Right lobe of liver (tissue), 6 donors: ENCODE results near the gene NR3C2. TPM values are rescaled to one million over a fixed set of nuclear protein-coding genes. Genes with fewer than 3 reads are reported as not detected.

Experiments used
- ATAC-seq, 4 donors: fragments of 200-7000 bp; cut with Tn5 transposase; one replicate each; pipeline ENCODE4 v1.9.1; 2020; ENCODE audit warnings: mild to moderate bottlenecking in 4 of 4, moderate library complexity in 4 of 4
- DNase-seq, 3 donors: peaks; one replicate each; pipeline ENCODE4 v3.0.0-alpha.2; 2020
- H3K27ac ChIP-seq, 3 donors: fragments of 200-600 bp; one replicate each; pipeline ENCODE4 v1.8.0; 2022
- H3K27me3 ChIP-seq, 2 donors: fragments of 200-600 bp; one replicate each; pipeline ENCODE4 v1.8.0; 2022
- H3K36me3 ChIP-seq, 4 donors: fragments of 200-600 bp; sonication (generic) in 1 of 4; one replicate each; pipeline versions ENCODE4 v1.5.1 to v1.8.0; 2017 to 2022; ENCODE audit warnings: control low read depth in 1 of 4
- H3K4me1 ChIP-seq, 4 donors: fragments of 200-600 bp; sonication (generic) in 1 of 4; one replicate each; pipeline versions ENCODE4 v1.5.1 to v1.8.0; 2017 to 2022; ENCODE audit warnings: control low read depth in 1 of 4
- H3K4me3 ChIP-seq, 3 donors: fragments of 200-600 bp; one replicate each; pipeline ENCODE4 v1.8.0; 2022
- H3K9me3 ChIP-seq, 4 donors: fragments of 200-600 bp; sonication (generic) in 1 of 4; one replicate each; pipeline versions ENCODE4 v1.5.1 to v1.8.0; 2017 to 2022; ENCODE audit warnings: control low read depth in 1 of 4
- CTCF ChIP-seq, 4 donors: fragments of 200-600 bp in 3 of 4; fragments of 450-650 bp in 1 of 4; IDR thresholded peaks; one replicate each; pipeline versions ENCODE4 v1.5.1 to v1.8.0; 2016 to 2022; ENCODE audit warnings: antibody characterized with exemption in 4 of 4, mild to moderate bottlenecking in 2 of 4
- POLR2A ChIP-seq: fragments of 450-650 bp; IDR thresholded peaks from one replicate; pipeline ENCODE4 v1.6.1; 2017; ENCODE audit warnings: antibody characterized with exemption, mild to moderate bottlenecking
- WGBS: methylation state at CpG from one replicate; pipeline ENCODE4 v1.1.6; 2018; ENCODE audit warnings: low coverage, low lambda C conversion rate; ENCODE audit not compliant: insufficient coverage; ENCODE audit errors: missing lambda C conversion rate; 5-methylcytosine and 5-hydroxymethylcytosine counted together
- intact Hi-C, 2 donors: fragments of 100-400 bp; cut with DNase I; formaldehyde crosslinking; loops; one replicate each; pipeline versions ENCODE4 v1.11.2 to v1.14.1; 2022
- total RNA-seq, 6 experiments: library from RNA; depleted of rRNA in 2 of 6; stranded (reverse); fragments of >200 nt in 2 of 6; fragmentation: NEBNext Ultra II Directional in 3 of 6; extraction: Animal tissue kit (Norgen Biotek cat#: 25700) in 3 of 6; gene quantifications; one replicate each; pipeline versions ENCODE4 v1.1.0 to v1.2.4, GENCODE V29; 2016 to 2023
- donor health status: DM: no; HTN: yes; CAD: no.
- donor health status: DM: no; HTN: no; CAD: no.
- donor health status: DM: no; HTN: no; CAD: no.
- donor health status: DM: no; HTN: yes; CAD: no.
- donor health status: DM: no; HTN: yes; CAD: no.

NR3C2 gene
- total RNA-seq, 6 experiments from 2014 or later: 4.8 to 15.9 (median 8.9) TPM

GRCh38 chr4:148341980-148342800 lies 100.0 kb downstream of the NR3C2 start:
- Histone ChIP-seq H3K36me3 (no peaks in the 10 kb centered on the region), H3K27me3 (no peaks in the 10 kb centered on the region), H3K4me3 (no peak overlapping the region), H3K27ac (no peak overlapping the region), H3K4me1 (peaks cover 0 to 19% (median 5%) of the 10 kb centered on the region in 4 donors), H3K9me3 (no peaks in the 10 kb centered on the region)
- no peak for TF ChIP-seq POLR2A
- TF ChIP-seq CTCF (IDR thresholded peaks at IDR 0.05): no peak
- no peak for ATAC-seq
- intact Hi-C loops: no loop called here
- WGBS: 78% methylated on average over 10 of the region's 13 CpGs
- no peak for DNase-seq

GRCh38 chr4:148335133-148335532 lies 107.1 kb downstream of the NR3C2 start:
- WGBS: 77% methylated on average over 4 of the region's 4 CpGs
- Histone ChIP-seq H3K4me1 (no peaks in the 10 kb centered on the region), H3K27me3 (no peaks in the 10 kb centered on the region), H3K9me3 (no peaks in the 10 kb centered on the region), H3K27ac (no peak overlapping the region), H3K4me3 (no peak overlapping the region), H3K36me3 (no peaks in the 10 kb centered on the region)
- no peak for TF ChIP-seq CTCF (IDR thresholded peaks at IDR 0.05)
- TF ChIP-seq POLR2A: no peak
- intact Hi-C loops: no loop called here
- DNase-seq (no peak), ATAC-seq (no peak)

GRCh38 chr4:148333265-148333664 lies 108.9 kb downstream of the NR3C2 start:
- no peak overlapping the region for H3K27ac ChIP-seq
- no peaks in the 10 kb centered on the region for H3K36me3 ChIP-seq
- no peaks in the 10 kb centered on the region for H3K9me3 ChIP-seq
- ATAC-seq (no peak), DNase-seq (no peak)
- H3K4me3 ChIP-seq: no peak overlapping the region
- 57% methylated on average over 1 of the region's 1 CpG for WGBS
- no peaks in the 10 kb centered on the region for H3K27me3 ChIP-seq
- intact Hi-C loops: no loop called here
- TF ChIP-seq CTCF (IDR thresholded peaks at IDR 0.05): no peak
- TF ChIP-seq POLR2A: no peak
- H3K4me1 ChIP-seq: no peaks in the 10 kb centered on the region

- ATAC-seq (no peak), DNase-seq (no peak)
- Histone ChIP-seq H3K27ac (no peak overlapping the region), H3K36me3 (no peaks in the 10 kb centered on the region), H3K4me1 (no peaks in the 10 kb centered on the region), H3K4me3 (no peak overlapping the region), H3K27me3 (no peaks in the 10 kb centered on the region), H3K9me3 (no peaks in the 10 kb centered on the region)
- TF ChIP-seq POLR2A: no peak
- TF ChIP-seq CTCF (IDR thresholded peaks at IDR 0.05): no peak
- intact Hi-C loops: no loop called here
- 95% methylated on average over 2 of the region's 2 CpGs for WGBS
Observed at GRCh38 chr4:148332486-148332885, 109.7 kb downstream of the NR3C2 start.
